Endothelial cell of umbilical vein (primary cell): ENCODE results near the gene TOM1L2.

Source experiments
- EZH2 ChIP-seq: IDR thresholded peaks from 2 replicates; pipeline ENCODE4 v1.6.1; 2012; ENCODE audit warnings: borderline replicate concordance, low read depth, mild to moderate bottlenecking, moderate library complexity, low read length, inconsistent platforms; ENCODE audit not compliant: severe bottlenecking
- MYC ChIP-seq: IDR thresholded peaks from one replicate; pipeline ENCODE4 v1.6.1; 2011; ENCODE audit warnings: mild to moderate bottlenecking, low read depth, low read length
- POLR2A ChIP-seq: IDR thresholded peaks from 2 replicates; pipeline ENCODE4 v1.6.1; 2012; ENCODE audit warnings: low read depth, mild to moderate bottlenecking, control low read depth, low read length
- POLR2AphosphoS5 ChIP-seq: IDR thresholded peaks from 2 replicates; pipeline ENCODE4 v1.6.1; 2012; ENCODE audit warnings: low read depth, mild to moderate bottlenecking, control low read depth, low read length, moderate library complexity; ENCODE audit not compliant: insufficient read depth
- TF ChIP-seq, protein P1 (sequence below), 2 donors: IDR thresholded peaks; 1 replicate in 1 of 2; 2 replicates in 1 of 2; pipeline ENCODE4 v1.5.1; 2011; ENCODE audit warnings: low read length in 2 of 2, mild to moderate bottlenecking in 2 of 2, moderate library complexity in 2 of 2, control low read depth in 1 of 2, inconsistent platforms in 1 of 2, low read depth in 1 of 2; ENCODE audit not compliant: insufficient read depth in 1 of 2; ENCODE audit errors: extremely low read depth in 1 of 2

- TF ChIP-seq, protein P1, sequence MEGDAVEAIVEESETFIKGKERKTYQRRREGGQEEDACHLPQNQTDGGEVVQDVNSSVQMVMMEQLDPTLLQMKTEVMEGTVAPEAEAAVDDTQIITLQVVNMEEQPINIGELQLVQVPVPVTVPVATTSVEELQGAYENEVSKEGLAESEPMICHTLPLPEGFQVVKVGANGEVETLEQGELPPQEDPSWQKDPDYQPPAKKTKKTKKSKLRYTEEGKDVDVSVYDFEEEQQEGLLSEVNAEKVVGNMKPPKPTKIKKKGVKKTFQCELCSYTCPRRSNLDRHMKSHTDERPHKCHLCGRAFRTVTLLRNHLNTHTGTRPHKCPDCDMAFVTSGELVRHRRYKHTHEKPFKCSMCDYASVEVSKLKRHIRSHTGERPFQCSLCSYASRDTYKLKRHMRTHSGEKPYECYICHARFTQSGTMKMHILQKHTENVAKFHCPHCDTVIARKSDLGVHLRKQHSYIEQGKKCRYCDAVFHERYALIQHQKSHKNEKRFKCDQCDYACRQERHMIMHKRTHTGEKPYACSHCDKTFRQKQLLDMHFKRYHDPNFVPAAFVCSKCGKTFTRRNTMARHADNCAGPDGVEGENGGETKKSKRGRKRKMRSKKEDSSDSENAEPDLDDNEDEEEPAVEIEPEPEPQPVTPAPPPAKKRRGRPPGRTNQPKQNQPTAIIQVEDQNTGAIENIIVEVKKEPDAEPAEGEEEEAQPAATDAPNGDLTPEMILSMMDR (IDR thresholded peaks at IDR 0.05; ENCODE audit: extremely low read depth in 1 of 2, insufficient read depth in 1 of 2, low read depth in 1 of 2, low read length in 2 of 2), result no peak
- TF ChIP-seq EZH2 (no peak), POLR2A (no peak), POLR2AphosphoS5 (no peak), MYC (no peak)
Observed at GRCh38 chr17:17987187-17987896, 15.1 kb upstream of the TOM1L2 start.
